Measurements from ENCODE around the gene FSHR. TPM values are rescaled to one million over a fixed set of nuclear protein-coding genes. Genes with fewer than 3 reads are reported as not detected.

The FSHR gene
- total and polyA plus RNA-seq, 2 of the 4 experiments (the other 2 are of a cell fraction): not detected

Small RNA genes lying within 50 kb of the gene (microRNA-seq; reads per million reads assigned to microRNA genes)
- gene MIR548BA (ENCODE audit: insufficient read depth in 1 of 2, insufficient read length in 1 of 2, unreplicated experiment in 1 of 2): 0 reads per million in 2 experiments

Small RNA genes lying within 50 kb of the gene (small RNA-seq; reads per million reads assigned to genes)
- gene MIR548BA: 0 reads per million in 5 experiments

All from IMR-90 (cell line).